ENCODE results near the gene TNFRSF8.
A peak's percentile ranks its signal among the peaks of the same experiment; 100 is the strongest.

The TNFRSF8 gene

GRCh38 chr1:12174924-12175810 is 112.1 kb downstream of the TNFRSF8 start:
- no peak for DNase-seq (ENCODE audit: low read depth)

DNA sequence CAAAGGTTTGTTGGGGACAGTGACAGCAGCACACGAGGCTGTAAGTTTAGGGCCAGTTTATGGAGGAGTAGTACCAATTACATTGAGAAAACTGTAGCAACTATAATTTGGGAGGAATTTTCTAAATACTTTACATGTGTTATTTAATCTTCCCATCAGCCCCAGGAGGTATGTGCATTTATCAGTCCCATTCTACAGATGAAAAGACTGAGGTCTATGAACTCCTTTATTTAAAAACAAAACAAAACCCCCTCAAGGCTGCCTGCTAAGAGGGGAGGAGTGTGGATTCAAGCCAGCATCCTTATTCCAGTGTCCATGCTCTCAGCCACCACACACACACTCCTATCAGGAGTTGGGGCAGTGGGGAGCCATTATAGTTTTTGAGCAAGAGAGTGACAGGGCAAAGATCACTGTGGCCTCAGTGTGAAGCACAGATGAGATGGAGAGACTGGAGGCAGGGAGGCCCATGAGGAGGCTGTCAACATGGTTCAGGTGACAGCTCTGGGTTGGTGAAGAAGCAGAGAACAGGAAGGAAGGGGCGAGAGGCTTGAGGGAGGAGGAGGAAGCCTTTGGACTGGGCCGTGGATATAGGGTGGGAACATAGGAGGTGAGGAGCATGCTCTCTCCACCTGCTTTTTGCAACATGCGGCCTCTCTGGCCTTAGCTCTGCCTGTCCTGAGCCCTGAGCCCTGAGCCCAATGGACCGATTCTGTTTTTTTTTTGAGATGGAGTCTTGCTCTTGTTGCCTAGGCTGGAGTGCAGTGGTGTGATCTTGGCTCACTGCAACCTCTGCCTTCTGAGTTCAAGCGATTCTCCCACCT is 113.4 kb downstream of the TNFRSF8 start:
- DNase-seq (ENCODE audit: low read depth): no peak

GRCh38 chr1:12177156-12177998 is 114.3 kb downstream of the TNFRSF8 start:
- DNase-seq (ENCODE audit: low read depth): no peak

DNA sequence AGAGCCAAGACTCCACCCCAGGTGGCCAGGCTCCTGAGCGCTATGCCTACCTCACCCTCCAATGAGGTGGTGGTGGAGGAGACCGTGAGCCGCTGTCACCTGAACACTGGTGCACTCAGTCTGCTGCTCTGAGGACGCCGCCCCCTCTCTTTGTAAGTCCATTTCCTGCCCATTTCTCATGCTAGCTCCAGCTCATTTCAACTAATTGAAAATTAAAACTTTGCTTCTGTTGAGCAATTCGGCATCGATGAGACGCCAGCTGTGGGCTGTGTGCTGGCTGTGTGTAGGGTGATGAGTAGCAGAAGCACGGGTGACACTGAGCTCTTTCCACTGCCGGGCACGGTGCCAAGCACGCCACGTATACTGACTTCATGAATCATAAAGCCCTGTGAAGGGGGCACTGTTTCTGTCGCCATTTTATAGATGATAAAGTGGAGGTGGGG is 114.9 kb downstream of the TNFRSF8 start:
- peak; percentile 54 for DNase-seq (ENCODE audit: low read depth)

DNA sequence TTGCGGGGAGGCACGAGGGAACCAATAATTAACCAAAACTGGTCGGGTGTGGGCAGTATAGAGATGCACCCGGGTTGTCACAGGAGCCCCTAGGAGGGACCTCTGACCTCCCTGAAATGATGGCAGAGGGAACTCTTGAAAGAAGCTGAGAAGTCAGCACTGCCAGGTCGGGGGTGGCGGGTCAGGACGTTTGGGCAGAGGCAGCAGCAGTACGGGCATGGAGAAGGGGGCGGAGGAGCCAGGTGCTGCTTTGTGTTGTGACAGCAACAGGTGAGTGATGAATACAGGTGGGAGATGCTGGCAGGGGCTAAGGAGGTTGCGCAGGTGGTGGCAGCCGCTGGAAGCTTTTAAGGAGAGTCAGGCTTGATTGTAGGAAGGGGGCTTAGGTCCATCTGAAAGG is 115.4 kb downstream of the TNFRSF8 start:
- DNase-seq (ENCODE audit: low read depth): no peak

DNA sequence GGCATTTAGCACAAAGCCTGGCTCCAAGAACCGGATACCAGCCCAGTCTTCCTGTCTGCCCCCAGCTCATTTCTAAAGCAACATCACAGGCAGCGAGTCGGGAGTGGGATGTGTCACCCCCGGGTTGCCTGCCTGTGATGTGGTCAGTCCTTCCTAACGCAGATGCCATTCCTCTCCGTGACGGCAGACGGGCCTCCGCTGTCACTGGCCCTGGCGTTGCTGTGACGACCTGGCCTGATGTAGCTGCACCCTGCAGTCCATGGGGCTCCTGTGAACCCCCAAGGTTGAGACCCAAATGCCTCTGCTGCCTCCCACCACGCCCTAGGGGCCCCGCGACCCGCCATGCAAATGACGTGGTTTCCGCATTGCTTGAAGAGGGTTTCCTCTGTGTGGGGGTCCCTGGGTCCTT is 116.0 kb downstream of the TNFRSF8 start:
- DNase-seq (ENCODE audit: low read depth): peak; percentile 46

DNA sequence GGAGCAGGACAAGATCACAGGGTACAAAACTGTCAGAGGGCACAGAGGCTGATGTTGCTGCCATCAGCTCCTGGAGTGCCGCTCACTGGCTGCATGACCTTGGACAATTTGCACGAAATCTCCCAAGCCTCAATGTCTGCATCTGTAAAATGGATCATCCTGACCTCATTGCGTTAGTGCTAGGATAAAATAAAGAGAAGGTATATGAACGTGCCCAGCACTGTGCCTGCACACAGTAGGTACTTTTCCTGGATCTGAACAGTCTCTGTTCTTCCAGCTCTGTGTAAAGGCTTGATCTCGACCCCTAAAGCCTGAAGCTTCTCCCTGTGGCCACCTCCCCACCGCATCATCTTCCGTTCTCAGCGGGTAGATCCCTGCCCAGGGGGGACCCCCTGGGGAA is 116.6 kb downstream of the TNFRSF8 start:
- no peak for DNase-seq (ENCODE audit: low read depth)

DNA sequence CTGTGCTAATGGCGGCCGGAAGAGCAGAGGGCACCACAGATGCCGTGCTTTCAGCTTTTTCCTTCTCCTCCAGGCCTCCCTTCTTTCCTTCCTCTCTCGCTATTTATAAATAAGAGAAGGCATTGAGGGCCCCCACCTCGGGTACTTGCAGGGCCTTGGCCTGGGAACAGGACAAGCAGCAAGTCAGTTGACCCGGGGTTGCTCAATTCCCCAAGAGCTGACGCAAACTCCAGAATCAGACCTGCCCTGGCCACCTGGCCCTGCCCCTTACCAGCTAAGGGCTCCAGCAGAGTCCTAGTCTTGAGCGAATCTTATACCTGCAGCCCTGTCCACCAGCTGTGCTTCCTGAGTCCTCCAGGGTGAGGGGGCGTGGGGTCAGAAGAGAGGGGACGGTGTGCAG is 117.2 kb downstream of the TNFRSF8 start:
- DNase-seq (ENCODE audit: low read depth): no peak

DNA sequence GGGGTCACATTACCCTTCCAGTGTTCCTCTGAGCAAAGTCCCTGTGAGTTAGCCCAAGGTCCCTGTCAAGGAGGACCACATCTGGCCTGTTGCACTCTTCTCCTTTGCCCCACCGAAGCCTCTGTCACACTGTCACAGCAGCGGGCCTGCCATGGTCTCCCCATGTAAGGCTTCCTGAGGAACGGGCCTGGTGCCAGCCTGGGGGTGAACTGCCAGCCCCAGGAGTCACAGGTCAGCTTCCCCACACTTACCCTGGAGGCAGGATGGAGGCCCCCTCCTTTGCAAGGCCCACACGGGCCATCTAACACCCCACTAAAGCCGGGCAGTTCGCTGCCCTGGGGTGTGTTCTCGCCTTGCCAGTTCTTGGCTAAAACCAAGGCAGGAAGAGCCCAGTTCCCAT is 117.8 kb downstream of the TNFRSF8 start:
- DNase-seq (ENCODE audit: low read depth): no peak

GRCh38 chr1:12181568-12181967 is 118.5 kb downstream of the TNFRSF8 start:
- DNase-seq (ENCODE audit: low read depth): no peak

- DNase-seq (ENCODE audit: low read depth): no peak
Measured at GRCh38 chr1:12182410-12182984, 119.4 kb downstream of the TNFRSF8 start.

DNA sequence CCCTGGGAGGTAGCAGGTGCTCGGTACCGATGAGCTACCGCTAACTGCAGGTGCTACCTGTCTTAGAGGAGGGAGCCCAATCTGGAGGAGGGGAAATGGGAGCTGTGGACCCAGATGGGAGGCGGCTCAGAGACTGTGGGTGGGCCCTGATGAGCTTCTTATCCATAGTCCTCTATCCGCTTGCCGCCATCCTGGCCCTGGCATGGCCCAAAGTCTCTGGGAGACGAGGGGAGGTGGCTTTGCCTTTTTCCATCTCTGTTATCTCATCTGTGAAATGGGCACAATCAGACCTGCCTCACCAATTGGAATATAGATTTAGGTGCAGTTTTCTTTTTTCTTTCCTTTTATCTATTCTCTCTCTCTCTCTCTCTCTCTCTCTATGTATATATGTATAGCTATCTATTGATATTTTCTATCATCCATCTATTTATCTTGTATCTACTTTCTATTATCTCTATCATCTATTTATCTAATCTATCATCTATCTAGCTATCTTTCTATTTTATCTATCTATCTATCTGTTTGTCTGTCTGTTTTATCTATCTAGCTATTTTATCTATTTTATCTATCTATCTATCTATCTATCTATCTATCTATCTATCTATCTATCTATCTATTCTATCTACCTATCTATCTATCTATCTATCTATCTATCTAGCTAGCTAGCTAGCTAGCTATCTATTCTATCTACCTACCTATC is 120.1 kb downstream of the TNFRSF8 start:
- no peak for DNase-seq (ENCODE audit: low read depth)

- peak; percentile 47 for DNase-seq (ENCODE audit: low read depth)
Measured at GRCh38 chr1:12184008-12184681, 121.0 kb downstream of the TNFRSF8 start.

DNA sequence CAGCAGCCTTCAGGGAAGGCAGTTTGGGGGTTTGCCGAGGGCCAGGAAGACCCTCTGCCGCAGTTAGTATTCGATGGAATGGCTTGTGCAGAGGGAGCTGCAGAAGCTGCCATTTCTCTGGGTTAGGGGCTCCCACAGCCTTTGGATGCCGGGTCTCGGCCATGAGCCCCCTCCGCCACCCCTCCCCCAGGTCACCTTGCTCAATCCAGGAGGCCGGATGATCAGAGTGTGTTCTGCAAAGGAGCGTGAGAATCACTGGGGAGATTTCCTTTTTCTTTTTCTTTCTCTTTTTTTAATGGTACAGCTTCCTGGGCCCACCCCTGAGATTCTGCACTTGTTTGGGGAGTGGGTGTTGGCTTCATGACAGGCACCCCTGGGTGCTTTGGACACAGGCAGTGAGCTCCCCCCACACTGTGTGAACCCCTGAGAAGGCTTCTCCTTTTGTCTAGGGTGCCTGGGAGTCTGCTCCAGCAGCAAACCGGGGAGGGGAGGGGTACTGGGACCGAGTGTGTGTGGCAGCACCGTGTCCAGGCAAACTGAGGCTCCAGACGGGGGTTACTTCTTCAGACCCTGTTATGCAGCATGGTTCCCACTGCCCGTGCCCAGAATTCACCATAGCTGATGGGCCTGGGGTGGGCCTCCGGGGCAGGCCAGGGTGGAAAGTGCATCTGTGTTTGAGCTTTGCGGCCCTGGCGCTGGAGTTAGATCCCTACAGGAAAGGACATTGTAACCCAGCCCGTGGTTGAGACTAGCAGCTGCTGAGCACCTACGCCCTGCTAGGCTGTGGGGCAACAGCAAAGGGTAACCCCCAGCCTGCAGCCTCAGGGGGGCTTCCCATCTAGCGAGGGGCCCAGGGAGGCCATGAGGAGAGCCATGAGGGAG is 122.2 kb downstream of the TNFRSF8 start:
- no peak for DNase-seq (ENCODE audit: low read depth)

DNA sequence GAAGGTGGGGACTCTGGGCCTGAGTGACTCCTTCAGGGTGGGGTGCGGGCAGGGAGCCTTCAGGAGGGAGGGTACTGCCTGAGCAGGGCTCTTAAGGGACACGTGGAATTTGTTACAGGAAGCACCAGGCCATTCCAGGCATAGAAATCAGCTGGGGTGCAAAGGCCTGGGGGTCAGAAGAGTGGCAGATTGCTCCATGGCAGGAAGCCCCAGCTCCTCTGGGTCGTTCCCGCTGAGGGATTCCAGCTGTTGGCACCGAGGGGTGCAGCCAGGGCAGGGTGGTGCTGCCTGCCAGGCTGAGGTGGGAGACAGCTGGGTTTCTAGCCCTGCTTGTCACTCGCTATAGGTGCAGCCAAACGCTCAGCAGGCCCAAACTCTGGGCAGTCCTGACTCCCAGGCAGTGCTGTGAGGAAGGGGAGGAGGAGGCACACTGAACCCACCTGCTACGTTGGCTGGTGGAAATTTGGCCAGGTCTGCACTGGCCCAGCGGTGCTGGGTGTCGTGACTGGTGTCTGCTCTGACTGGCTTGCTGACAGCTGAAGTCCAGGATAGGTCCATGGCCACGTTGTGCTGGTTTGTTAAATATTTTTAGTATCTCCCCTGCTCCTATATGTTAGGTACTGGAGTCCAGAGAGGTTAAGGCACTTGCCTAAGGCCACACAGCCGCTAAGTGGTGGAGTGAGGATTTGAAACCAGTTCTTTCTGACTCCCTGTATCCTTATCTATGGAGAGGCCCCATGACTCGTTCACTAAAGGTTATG is 123.0 kb downstream of the TNFRSF8 start:
- DNase-seq (ENCODE audit: low read depth): no peak

GRCh38 chr1:12186679-12186985 is 123.5 kb downstream of the TNFRSF8 start:
- DNase-seq (ENCODE audit: low read depth): no peak

- DNase-seq (ENCODE audit: low read depth): no peak
Measured at GRCh38 chr1:12188115-12188514, 125.0 kb downstream of the TNFRSF8 start.

- DNase-seq (ENCODE audit: low read depth): no peak
Measured at GRCh38 chr1:12188657-12189327, 125.7 kb downstream of the TNFRSF8 start.

- no peak for DNase-seq (ENCODE audit: low read depth)
Measured at GRCh38 chr1:12189328-12189682, 126.2 kb downstream of the TNFRSF8 start.

Data from GM04503 (cell line).